Liver (tissue), 3 donors: ENCODE measurements around the gene CYREN.

Experiments
- HNF4G ChIP-seq: IDR thresholded peaks from 2 replicates; pipeline ENCODE4 v1.6.1; 2016; ENCODE audit warnings: antibody characterized with exemption
- SP1 ChIP-seq: IDR thresholded peaks from 2 replicates; pipeline ENCODE4 v1.6.1; 2018; ENCODE audit warnings: antibody characterized with exemption, mild to moderate bottlenecking
- TF ChIP-seq, protein P1 (sequence below): fragments of 150-350 bp; IDR thresholded peaks from 2 replicates; pipeline ENCODE4 v1.5.1; 2017; ENCODE audit warnings: improper control_type of control experiment, low read depth, low read length; ENCODE audit not compliant: missing input control
- TF ChIP-seq, protein P2 (sequence below): IDR thresholded peaks from 2 replicates; pipeline ENCODE4 v1.6.1; 2016; ENCODE audit warnings: antibody characterized with exemption, mild to moderate bottlenecking
- donor health status: healthy.
- donor health status: healthy.

DNA sequence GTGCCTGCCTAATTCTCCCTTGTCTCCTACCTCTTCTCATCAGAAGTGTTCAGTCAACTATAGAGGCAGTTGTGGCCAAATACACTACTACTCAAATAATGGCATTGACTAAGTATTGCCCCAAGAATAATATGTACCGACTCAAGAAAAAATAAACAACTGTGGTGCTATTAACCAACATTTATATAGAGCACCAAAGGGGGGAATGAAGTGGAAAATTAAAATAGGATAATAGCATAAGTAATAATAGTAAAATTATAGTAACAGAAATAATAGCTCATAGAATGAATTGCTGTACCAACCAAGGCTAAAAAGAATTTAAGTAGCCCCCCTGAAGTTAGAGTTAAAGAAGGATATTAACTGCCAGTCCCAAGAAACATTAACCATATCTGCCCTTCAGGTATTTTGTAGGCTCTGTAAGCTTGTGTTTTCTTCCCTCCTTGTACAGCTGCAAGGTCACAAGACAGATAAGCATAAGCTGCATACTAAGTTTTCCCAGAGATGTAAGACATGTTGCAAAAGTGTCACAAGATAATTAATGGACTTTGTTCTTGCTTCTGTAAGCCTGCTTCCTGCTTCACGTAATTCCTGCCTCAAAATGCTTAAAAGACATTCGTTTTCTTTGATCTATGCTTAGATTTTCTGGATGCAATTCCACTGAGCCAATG is 10.9 kb upstream of the CYREN start:
- TF ChIP-seq, protein P1, sequence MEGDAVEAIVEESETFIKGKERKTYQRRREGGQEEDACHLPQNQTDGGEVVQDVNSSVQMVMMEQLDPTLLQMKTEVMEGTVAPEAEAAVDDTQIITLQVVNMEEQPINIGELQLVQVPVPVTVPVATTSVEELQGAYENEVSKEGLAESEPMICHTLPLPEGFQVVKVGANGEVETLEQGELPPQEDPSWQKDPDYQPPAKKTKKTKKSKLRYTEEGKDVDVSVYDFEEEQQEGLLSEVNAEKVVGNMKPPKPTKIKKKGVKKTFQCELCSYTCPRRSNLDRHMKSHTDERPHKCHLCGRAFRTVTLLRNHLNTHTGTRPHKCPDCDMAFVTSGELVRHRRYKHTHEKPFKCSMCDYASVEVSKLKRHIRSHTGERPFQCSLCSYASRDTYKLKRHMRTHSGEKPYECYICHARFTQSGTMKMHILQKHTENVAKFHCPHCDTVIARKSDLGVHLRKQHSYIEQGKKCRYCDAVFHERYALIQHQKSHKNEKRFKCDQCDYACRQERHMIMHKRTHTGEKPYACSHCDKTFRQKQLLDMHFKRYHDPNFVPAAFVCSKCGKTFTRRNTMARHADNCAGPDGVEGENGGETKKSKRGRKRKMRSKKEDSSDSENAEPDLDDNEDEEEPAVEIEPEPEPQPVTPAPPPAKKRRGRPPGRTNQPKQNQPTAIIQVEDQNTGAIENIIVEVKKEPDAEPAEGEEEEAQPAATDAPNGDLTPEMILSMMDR = no peak
- TF ChIP-seq SP1 (no peak), HNF4G (no peak)
- TF ChIP-seq, protein P2, sequence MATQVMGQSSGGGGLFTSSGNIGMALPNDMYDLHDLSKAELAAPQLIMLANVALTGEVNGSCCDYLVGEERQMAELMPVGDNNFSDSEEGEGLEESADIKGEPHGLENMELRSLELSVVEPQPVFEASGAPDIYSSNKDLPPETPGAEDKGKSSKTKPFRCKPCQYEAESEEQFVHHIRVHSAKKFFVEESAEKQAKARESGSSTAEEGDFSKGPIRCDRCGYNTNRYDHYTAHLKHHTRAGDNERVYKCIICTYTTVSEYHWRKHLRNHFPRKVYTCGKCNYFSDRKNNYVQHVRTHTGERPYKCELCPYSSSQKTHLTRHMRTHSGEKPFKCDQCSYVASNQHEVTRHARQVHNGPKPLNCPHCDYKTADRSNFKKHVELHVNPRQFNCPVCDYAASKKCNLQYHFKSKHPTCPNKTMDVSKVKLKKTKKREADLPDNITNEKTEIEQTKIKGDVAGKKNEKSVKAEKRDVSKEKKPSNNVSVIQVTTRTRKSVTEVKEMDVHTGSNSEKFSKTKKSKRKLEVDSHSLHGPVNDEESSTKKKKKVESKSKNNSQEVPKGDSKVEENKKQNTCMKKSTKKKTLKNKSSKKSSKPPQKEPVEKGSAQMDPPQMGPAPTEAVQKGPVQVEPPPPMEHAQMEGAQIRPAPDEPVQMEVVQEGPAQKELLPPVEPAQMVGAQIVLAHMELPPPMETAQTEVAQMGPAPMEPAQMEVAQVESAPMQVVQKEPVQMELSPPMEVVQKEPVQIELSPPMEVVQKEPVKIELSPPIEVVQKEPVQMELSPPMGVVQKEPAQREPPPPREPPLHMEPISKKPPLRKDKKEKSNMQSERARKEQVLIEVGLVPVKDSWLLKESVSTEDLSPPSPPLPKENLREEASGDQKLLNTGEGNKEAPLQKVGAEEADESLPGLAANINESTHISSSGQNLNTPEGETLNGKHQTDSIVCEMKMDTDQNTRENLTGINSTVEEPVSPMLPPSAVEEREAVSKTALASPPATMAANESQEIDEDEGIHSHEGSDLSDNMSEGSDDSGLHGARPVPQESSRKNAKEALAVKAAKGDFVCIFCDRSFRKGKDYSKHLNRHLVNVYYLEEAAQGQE = no peak
